ENCODE measurements around the gene SHD. TPM values are rescaled to one million over a fixed set of nuclear protein-coding genes. Genes with fewer than 3 reads are reported as not detected.
A peak's percentile ranks its signal among the peaks of the same experiment; 100 is the strongest.

Gene SHD
- total and polyA plus RNA-seq, 7 donors: 18.8 to 84.7 (median 68.0) TPM; not detected in 4

- no peak for DNase-seq
- 6 to 13% methylated on average over 14 of the region's 14 CpGs for WGBS, 2 donors
- Histone ChIP-seq H3K27ac (peak overlapping the region; percentile 25 to 52 (median 32)), H3K27me3 (no peaks in the 10 kb centered on the region), H3K4me1 (peaks cover 0 to 15% (median 10%) of the 10 kb centered on the region in 4 donors), H3K4me3 (peak overlapping the region; percentile 6 to 46 (median 34)), H3K36me3 (no peaks in the 10 kb centered on the region), H3K9me3 (no peaks in the 10 kb centered on the region)
- intact Hi-C loops (cut with DNase I): no loop called here
- TF ChIP-seq, protein P1, sequence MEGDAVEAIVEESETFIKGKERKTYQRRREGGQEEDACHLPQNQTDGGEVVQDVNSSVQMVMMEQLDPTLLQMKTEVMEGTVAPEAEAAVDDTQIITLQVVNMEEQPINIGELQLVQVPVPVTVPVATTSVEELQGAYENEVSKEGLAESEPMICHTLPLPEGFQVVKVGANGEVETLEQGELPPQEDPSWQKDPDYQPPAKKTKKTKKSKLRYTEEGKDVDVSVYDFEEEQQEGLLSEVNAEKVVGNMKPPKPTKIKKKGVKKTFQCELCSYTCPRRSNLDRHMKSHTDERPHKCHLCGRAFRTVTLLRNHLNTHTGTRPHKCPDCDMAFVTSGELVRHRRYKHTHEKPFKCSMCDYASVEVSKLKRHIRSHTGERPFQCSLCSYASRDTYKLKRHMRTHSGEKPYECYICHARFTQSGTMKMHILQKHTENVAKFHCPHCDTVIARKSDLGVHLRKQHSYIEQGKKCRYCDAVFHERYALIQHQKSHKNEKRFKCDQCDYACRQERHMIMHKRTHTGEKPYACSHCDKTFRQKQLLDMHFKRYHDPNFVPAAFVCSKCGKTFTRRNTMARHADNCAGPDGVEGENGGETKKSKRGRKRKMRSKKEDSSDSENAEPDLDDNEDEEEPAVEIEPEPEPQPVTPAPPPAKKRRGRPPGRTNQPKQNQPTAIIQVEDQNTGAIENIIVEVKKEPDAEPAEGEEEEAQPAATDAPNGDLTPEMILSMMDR (IDR thresholded peaks at IDR 0.05): no peak
- TF ChIP-seq POLR2A (IDR thresholded peaks at IDR 0.05) (no peak), POLR2AphosphoS5 (IDR thresholded peaks at IDR 0.05) (no peak), EP300 (IDR thresholded peaks at IDR 0.05) (no peak)
These were observed 58.9 kb downstream of the SHD start for GRCh38 chr19:4337906-4338440.

DNA sequence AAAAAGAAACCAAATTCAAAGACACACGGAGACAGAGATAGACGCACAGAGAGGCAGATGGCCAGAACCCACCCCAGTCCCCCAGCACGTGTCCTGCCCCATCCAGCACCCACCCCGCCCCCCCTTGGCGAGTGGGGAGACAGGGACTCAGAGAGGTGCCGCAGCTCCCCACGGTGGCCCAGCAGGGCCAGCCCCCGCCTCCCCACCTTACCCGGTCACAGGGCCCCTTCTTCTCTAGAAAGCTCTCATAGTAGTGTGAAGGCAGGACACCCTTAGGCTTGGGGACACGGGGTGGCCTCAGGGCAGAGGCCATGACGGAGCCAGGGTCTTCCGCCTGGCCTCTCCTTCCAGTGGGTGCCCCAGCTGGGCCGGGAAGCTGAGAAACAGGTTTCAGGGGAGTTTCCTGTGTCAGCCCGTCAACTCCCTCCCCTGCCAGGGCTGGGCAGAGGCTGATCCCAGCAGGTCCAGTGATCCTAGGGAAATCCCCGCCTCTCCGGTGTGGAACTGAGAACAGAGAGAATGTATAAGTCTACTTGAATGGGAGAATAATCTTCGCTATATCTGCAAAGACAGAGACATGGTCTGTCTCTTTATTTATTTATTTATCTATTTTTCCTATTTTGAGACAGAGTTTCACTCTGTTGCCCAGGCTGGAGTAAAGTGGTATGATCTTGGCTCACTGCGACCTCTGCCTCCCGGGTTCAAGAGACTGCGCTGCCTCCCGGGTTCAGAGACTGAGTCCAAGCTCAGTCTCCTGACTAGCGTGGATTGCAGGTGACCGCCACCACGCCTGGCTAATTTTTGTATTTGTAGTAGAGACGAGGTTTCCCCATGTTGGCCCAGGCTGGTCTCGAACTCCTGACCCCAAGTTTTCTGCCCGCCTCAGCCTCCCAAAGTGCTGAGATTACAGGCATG lies 59.6 kb downstream of the SHD start, which contains the start of gene STAP2:
Gene STAP2 (minus strand): TSS at position 387 of the 915 bp plus-strand sequence. CDS start 74 bp downstream, at position 313.
- TF ChIP-seq, protein P1 (IDR thresholded peaks at IDR 0.05): no peak
- TF ChIP-seq EP300 (IDR thresholded peaks at IDR 0.05) (no peak), POLR2A (IDR thresholded peaks at IDR 0.05) (no peak), POLR2AphosphoS5 (IDR thresholded peaks at IDR 0.05) (no peak)
- WGBS, 2 donors: 12 to 42% methylated on average over 27 of the region's 27 CpGs
- Histone ChIP-seq H3K27me3 (no peaks in the 10 kb centered on the region), H3K4me1 (peaks cover 0 to 15% (median 10%) of the 10 kb centered on the region in 4 donors), H3K27ac (peak within 1 kb of the TSS; percentile 25 to 52 (median 32)), H3K4me3 (peak within 1 kb of the TSS; percentile 6 to 46 (median 34)), H3K36me3 (no peaks in the 10 kb centered on the region), H3K9me3 (no peaks in the 10 kb centered on the region)
- DNase-seq: no peak
- intact Hi-C loops (cut with DNase I): no loop called here

Other genes with a start within 250 kb of the SHD start
- gene ZBTB7A, start 212.4 kb upstream of the SHD start, total RNA-seq: 10 to 100 TPM; 35.4 to 53.2 (median 44.8) TPM
- gene ZBTB7A, start 212.4 kb upstream of the SHD start, polyA plus RNA-seq: 10 to 100 TPM; 22.8 to 39.1 (median 23.8) TPM
- gene MAP2K2, start 155.1 kb upstream of the SHD start, total RNA-seq: 10 to 100 TPM; 48.2 to 76.4 (median 65.3) TPM
- gene MAP2K2, start 155.1 kb upstream of the SHD start, polyA plus RNA-seq: 100 to 1,000 TPM; 196 to 278 (median 253) TPM
- gene CREB3L3, start 125.6 kb upstream of the SHD start, total RNA-seq: under 1 TPM in 1 of 4 donors, not detected in 3; 0.55 TPM
- gene CREB3L3, start 125.6 kb upstream of the SHD start, polyA plus RNA-seq: 10 to 100 TPM in 1 of 3 donors, 1 to 10 TPM in 2; 1.8 to 24.0 (median 8.5) TPM
- gene SIRT6, start 96.7 kb upstream of the SHD start, total RNA-seq: 10 to 100 TPM; 10.3 to 23.5 (median 18.1) TPM
- gene SIRT6, start 96.7 kb upstream of the SHD start, polyA plus RNA-seq: 100 to 1,000 TPM in 2 of 3 donors, 10 to 100 TPM in 1; 66.1 to 132 (median 129) TPM
- gene ANKRD24, start 96.6 kb upstream of the SHD start, total RNA-seq: under 1 TPM; 0.36 to 0.99 (median 0.69) TPM
- gene ANKRD24, start 96.6 kb upstream of the SHD start, polyA plus RNA-seq: 1 to 10 TPM in 1 of 3 donors, under 1 TPM in 1, not detected in 1; 0.60 to 1.2 TPM
- 1 to 10 TPM; 1.7 to 3.9 (median 2.5) TPM for gene EBI3, start 49.7 kb upstream of the SHD start, total RNA-seq
- gene EBI3, start 49.7 kb upstream of the SHD start, polyA plus RNA-seq: 10 to 100 TPM in 2 of 3 donors, 1 to 10 TPM in 1; 3.6 to 17.6 (median 17.6) TPM
- 10 to 100 TPM; 19.4 to 22.5 (median 20.8) TPM for gene YJU2, start 32.2 kb upstream of the SHD start, total RNA-seq
- gene YJU2, start 32.2 kb upstream of the SHD start, polyA plus RNA-seq: 10 to 100 TPM; 21.5 to 31.8 (median 24.6) TPM
- not detected for gene TMIGD2, start 23.1 kb downstream of the SHD start, total RNA-seq
- 1 to 10 TPM in 1 of 3 donors, under 1 TPM in 1, not detected in 1; 0.60 to 6.3 TPM for gene TMIGD2, start 23.1 kb downstream of the SHD start, polyA plus RNA-seq
- gene FSD1, start 25.3 kb downstream of the SHD start, total RNA-seq: 1 to 10 TPM in 2 of 4 donors, not detected in 2; 1.1 to 1.5 TPM
- 1 to 10 TPM in 2 of 3 donors, not detected in 1; 1.6 to 2.6 TPM for gene FSD1, start 25.3 kb downstream of the SHD start, polyA plus RNA-seq
- 1 to 10 TPM in 3 of 4 donors, under 1 TPM in 1; 0.99 to 5.5 (median 2.7) TPM for gene STAP2, start 59.6 kb downstream of the SHD start, total RNA-seq
- 100 to 1,000 TPM; 146 to 313 (median 199) TPM for gene STAP2, start 59.6 kb downstream of the SHD start, polyA plus RNA-seq
- 10 to 100 TPM in 1 of 4 donors, 1 to 10 TPM in 3; 8.6 to 13.3 (median 9.3) TPM for gene MPND, start 64.3 kb downstream of the SHD start, total RNA-seq
- gene MPND, start 64.3 kb downstream of the SHD start, polyA plus RNA-seq: 10 to 100 TPM; 38.2 to 65.2 (median 60.1) TPM
- gene SH3GL1, start 121.3 kb downstream of the SHD start, total RNA-seq: 10 to 100 TPM; 28.5 to 33.9 (median 32.2) TPM
- gene SH3GL1, start 121.3 kb downstream of the SHD start, polyA plus RNA-seq: 10 to 100 TPM; 37.9 to 47.4 (median 45.0) TPM
- 1 to 10 TPM; 3.6 to 5.5 (median 4.1) TPM for gene CHAF1A, start 123.4 kb downstream of the SHD start, total RNA-seq
- gene CHAF1A, start 123.4 kb downstream of the SHD start, polyA plus RNA-seq: 10 to 100 TPM in 2 of 3 donors, 1 to 10 TPM in 1; 5.4 to 19.1 (median 10.6) TPM
- 100 to 1,000 TPM in 1 of 4 donors, 10 to 100 TPM in 3; 47.1 to 103 (median 62.7) TPM for gene UBXN6, start 178.5 kb downstream of the SHD start, total RNA-seq
- 100 to 1,000 TPM in 2 of 3 donors, 10 to 100 TPM in 1; 96.3 to 160 (median 114) TPM for gene UBXN6, start 178.5 kb downstream of the SHD start, polyA plus RNA-seq
- gene HDGFL2, start 193.0 kb downstream of the SHD start, total RNA-seq: 10 to 100 TPM; 31.0 to 45.5 (median 40.4) TPM
- gene HDGFL2, start 193.0 kb downstream of the SHD start, polyA plus RNA-seq: 10 to 100 TPM; 19.8 to 78.2 (median 22.2) TPM
- gene PLIN4, start 239.2 kb downstream of the SHD start, total RNA-seq: 10 to 100 TPM; 41.3 to 71.7 (median 55.9) TPM
- 10 to 100 TPM in 1 of 3 donors, 1 to 10 TPM in 1, under 1 TPM in 1; 0.69 to 22.3 (median 1.8) TPM for gene PLIN4, start 239.2 kb downstream of the SHD start, polyA plus RNA-seq